Muscle layer of duodenum (tissue), 2 donors: ENCODE data around the gene ARMC9.
"Not testable (repeated sequence)": the region's sequence is repeated elsewhere in the genome, so short reads cannot be mapped to it uniquely, and the experiment has no call there.

ENCODE experiments used
- H3K27ac ChIP-seq: one replicate; pipeline ENCODE4 v1.7.0; 2013; ENCODE audit warnings: mild to moderate bottlenecking, low read length
- H3K27me3 ChIP-seq: one replicate; pipeline ENCODE4 v1.7.0; 2013; ENCODE audit warnings: low read depth, mild to moderate bottlenecking, control low read depth, low read length
- H3K36me3 ChIP-seq, 2 donors: one replicate each; pipeline ENCODE4 v1.7.0; 2013; ENCODE audit warnings: low read length in 2 of 2, control low read depth in 1 of 2, mild to moderate bottlenecking in 1 of 2; ENCODE audit not compliant: insufficient read depth in 2 of 2, control insufficient read depth in 1 of 2
- H3K4me1 ChIP-seq, 2 donors: one replicate each; pipeline ENCODE4 v1.7.0; 2013; ENCODE audit warnings: low read length in 2 of 2, mild to moderate bottlenecking in 2 of 2, control low read depth in 1 of 2, moderate library complexity in 1 of 2; ENCODE audit not compliant: insufficient read depth in 2 of 2, control insufficient read depth in 1 of 2
- H3K4me3 ChIP-seq, 2 donors: one replicate each; pipeline ENCODE4 v1.7.0; 2013; ENCODE audit warnings: low read length in 2 of 2, low read depth in 1 of 2, mild to moderate bottlenecking in 1 of 2
- H3K9me3 ChIP-seq, 2 donors: one replicate each; pipeline ENCODE4 v1.7.0; 2013; ENCODE audit warnings: low read length in 2 of 2, control low read depth in 1 of 2, mild to moderate bottlenecking in 1 of 2; ENCODE audit not compliant: control insufficient read depth in 1 of 2
- donor health status: healthy.

The ARMC9 gene

GRCh38 chr2:231407686-231408085 lies 209.3 kb downstream of the ARMC9 start:
- H3K9me3 ChIP-seq, H3K27me3 ChIP-seq, H3K36me3 ChIP-seq, H3K27ac ChIP-seq, H3K4me1 ChIP-seq, H3K4me3 ChIP-seq: not testable (repeated sequence)

- H3K4me3 ChIP-seq, H3K27me3 ChIP-seq, H3K27ac ChIP-seq: not testable (repeated sequence)
Observed at GRCh38 chr2:231408304-231408703, 209.9 kb downstream of the ARMC9 start.

GRCh38 chr2:231409776-231410175 lies 211.3 kb downstream of the ARMC9 start:
- peak overlapping the region; percentile 33 for H3K27ac ChIP-seq
- no peak overlapping the region for H3K4me3 ChIP-seq
- H3K9me3 ChIP-seq, result peaks cover 0 to 7% of the 10 kb centered on the region in 2 donors
- H3K4me1 ChIP-seq, result peaks cover 0 to 4% of the 10 kb centered on the region in 2 donors
- no peaks in the 10 kb centered on the region for H3K27me3 ChIP-seq
- H3K36me3 ChIP-seq, result no peaks in the 10 kb centered on the region

More at GRCh38 chr2:231408304-231408703, 209.9 kb downstream of the ARMC9 start:
- H3K36me3 ChIP-seq, H3K4me1 ChIP-seq, H3K9me3 ChIP-seq: not testable (repeated sequence)

- no peak overlapping the region for H3K4me3 ChIP-seq
- no peaks in the 10 kb centered on the region for H3K27me3 ChIP-seq
- H3K36me3 ChIP-seq, result no peaks in the 10 kb centered on the region
- peaks cover 0 to 7% of the 10 kb centered on the region in 2 donors for H3K9me3 ChIP-seq
- peaks cover 0 to 4% of the 10 kb centered on the region in 2 donors for H3K4me1 ChIP-seq
- H3K27ac ChIP-seq, result peak overlapping the region; percentile 33
Observed at GRCh38 chr2:231410293-231411004, 212.0 kb downstream of the ARMC9 start.

- H3K27me3 ChIP-seq, result no peaks in the 10 kb centered on the region
- no peak overlapping the region for H3K27ac ChIP-seq
- H3K4me3 ChIP-seq, result no peak overlapping the region
- no peaks in the 10 kb centered on the region for H3K36me3 ChIP-seq
- peaks cover 0 to 7% of the 10 kb centered on the region in 2 donors for H3K9me3 ChIP-seq
- peaks cover 0 to 4% of the 10 kb centered on the region in 2 donors for H3K4me1 ChIP-seq
Observed at GRCh38 chr2:231411237-231411636, 212.8 kb downstream of the ARMC9 start.

- Histone ChIP-seq H3K4me1 (peaks cover 0 to 4% of the 10 kb centered on the region in 2 donors), H3K4me3 (peak overlapping the region; percentile 47 to 66), H3K27ac (no peak overlapping the region), H3K27me3 (no peaks in the 10 kb centered on the region), H3K36me3 (no peaks in the 10 kb centered on the region), H3K9me3 (peaks cover 0 to 7% of the 10 kb centered on the region in 2 donors)
Observed at GRCh38 chr2:231411831-231412617, 213.6 kb downstream of the ARMC9 start.

GRCh38 chr2:231412618-231412963 lies 214.2 kb downstream of the ARMC9 start:
- Histone ChIP-seq H3K27me3 (no peaks in the 10 kb centered on the region), H3K27ac (no peak overlapping the region), H3K4me3 (peak overlapping the region; percentile 47 to 66), H3K36me3 (no peaks in the 10 kb centered on the region), H3K9me3 (peaks cover 0 to 7% of the 10 kb centered on the region in 2 donors), H3K4me1 (peaks cover 0 to 4% of the 10 kb centered on the region in 2 donors)

- Histone ChIP-seq H3K27ac (no peak overlapping the region), H3K4me3 (no peak overlapping the region), H3K27me3 (no peaks in the 10 kb centered on the region), H3K9me3 (peaks cover 0 to 7% of the 10 kb centered on the region in 2 donors), H3K36me3 (no peaks in the 10 kb centered on the region), H3K4me1 (peaks cover 0 to 4% of the 10 kb centered on the region in 2 donors)
Observed at GRCh38 chr2:231413456-231413855, 215.0 kb downstream of the ARMC9 start.

- Histone ChIP-seq H3K27ac (no peak overlapping the region), H3K4me1 (peaks cover 0 to 4% of the 10 kb centered on the region in 2 donors), H3K9me3 (peaks cover 0 to 7% of the 10 kb centered on the region in 2 donors), H3K27me3 (no peaks in the 10 kb centered on the region), H3K4me3 (no peak overlapping the region), H3K36me3 (no peaks in the 10 kb centered on the region)
Observed at GRCh38 chr2:231413921-231414476, 215.6 kb downstream of the ARMC9 start.

- H3K27ac ChIP-seq, result no peak overlapping the region
Observed at GRCh38 chr2:231415029-231415428, 216.6 kb downstream of the ARMC9 start.

GRCh38 chr2:231418820-231419640 lies 220.6 kb downstream of the ARMC9 start:
- H3K27ac ChIP-seq, result no peak overlapping the region
- H3K9me3 ChIP-seq, result no peaks in the 10 kb centered on the region
- H3K27me3 ChIP-seq, result no peaks in the 10 kb centered on the region
- no peak overlapping the region for H3K4me3 ChIP-seq
- H3K36me3 ChIP-seq, result no peaks in the 10 kb centered on the region
- no peaks in the 10 kb centered on the region for H3K4me1 ChIP-seq

More at GRCh38 chr2:231415029-231415428, 216.6 kb downstream of the ARMC9 start:
- Histone ChIP-seq H3K36me3 (no peaks in the 10 kb centered on the region), H3K27me3 (no peaks in the 10 kb centered on the region), H3K9me3 (peaks cover 0 to 7% of the 10 kb centered on the region in 2 donors), H3K4me3 (no peak overlapping the region), H3K4me1 (peaks cover 0 to 4% of the 10 kb centered on the region in 2 donors)
